Endothelial cell of umbilical vein (primary cell): Measurements from ENCODE around the gene GBE1. TPM values are rescaled to one million over a fixed set of nuclear protein-coding genes. Genes with fewer than 3 reads are reported as not detected.

Experiments
- BruUV-seq: library from RNA; stranded (reverse); fragments of 400-500 nt; replicated peaks from 2 replicates; lab custom pipeline; 2021; lab: Mats Ljungman, UMichigan
- CTCF ChIA-PET: fragments of 300-600, 350-600 bp; sonication (Branson Sonifier 250); formaldehyde crosslinking; loops from one replicate; lab custom pipeline; 2021; ENCODE audit warnings: antibody characterized with exemption, inconsistent platforms; lab: Charles Lee
- POLR2A ChIA-PET: fragments of 300-600, 350-600 bp; sonication (Branson Sonifier 250); formaldehyde crosslinking; loops from one replicate; lab custom pipeline; 2021; ENCODE audit warnings: antibody characterized with exemption, inconsistent platforms; lab: Charles Lee
- DNase-seq: peaks from one replicate; pipeline ENCODE4 v3.0.0-alpha.2; 2011; ENCODE audit warnings: low read depth, low spot score
- FAIRE-seq: peaks from 2 replicates; lab custom pipeline; 2011; peaks lifted over from hg19 to GRCh38; lab: Jason Lieb, UNC
- H2AFZ ChIP-seq: 2 replicates; pipeline ENCODE4 v1.6.0; 2012; ENCODE audit warnings: low read depth, low read length, control low read depth, inconsistent platforms
- H3K27ac ChIP-seq: 2 replicates; pipeline ENCODE4 v1.5.1; 2011; ENCODE audit warnings: low read depth, mild to moderate bottlenecking, control low read depth, low read length, moderate library complexity; ENCODE audit not compliant: insufficient read depth
- H3K27me3 ChIP-seq, 2 experiments: 2 replicates each; pipeline versions ENCODE4 v1.6.0 to v1.6.1; 2011; ENCODE audit warnings: low read length in 2 of 2, mixed read lengths in 1 of 2; ENCODE audit not compliant: control insufficient read depth in 2 of 2, insufficient read depth in 2 of 2
- H3K36me3 ChIP-seq, 2 experiments: 2 replicates in 1 of 2; 3 replicates in 1 of 2; pipeline ENCODE4 v1.5.1; 2011; ENCODE audit warnings: low read length in 2 of 2, mild to moderate bottlenecking in 1 of 2, moderate library complexity in 1 of 2; ENCODE audit not compliant: control insufficient read depth in 2 of 2, insufficient read depth in 2 of 2; ENCODE audit errors: extremely low read depth in 1 of 2
- H3K4me1 ChIP-seq: 3 replicates; pipeline ENCODE4 v1.5.1; 2011; ENCODE audit warnings: mild to moderate bottlenecking, low read length; ENCODE audit not compliant: control insufficient read depth, insufficient read depth; ENCODE audit errors: extremely low read depth
- H3K4me2 ChIP-seq: 2 replicates; pipeline ENCODE4 v1.6.1; 2011; ENCODE audit warnings: low read length, control low read depth, mixed read lengths; ENCODE audit not compliant: insufficient read depth
- H3K4me3 ChIP-seq, 3 experiments: fragments of 200-600 bp in 1 of 3; sonication (generic), shearing (Covaris generic) in 1 of 3; replicated peaks in 1 of 3; 2 replicates each; pipeline ENCODE4 v1.5.1; 2011 to 2016; ENCODE audit warnings: control low read depth in 3 of 3, low read length in 3 of 3, mild to moderate bottlenecking in 2 of 3, inconsistent platforms in 1 of 3, low read depth in 1 of 3, moderate library complexity in 1 of 3; ENCODE audit not compliant: insufficient read depth in 1 of 3
- H3K79me2 ChIP-seq: 2 replicates; pipeline ENCODE4 v1.6.0; 2012; ENCODE audit warnings: low read length, inconsistent platforms; ENCODE audit not compliant: control insufficient read depth, insufficient read depth
- H3K9ac ChIP-seq: replicated peaks from 2 replicates; pipeline ENCODE3; 2011; ENCODE audit warnings: low read length, control low read depth; ENCODE audit not compliant: insufficient read depth; ENCODE audit errors: extremely low read depth
- H3K9me1 ChIP-seq: replicated peaks from 3 replicates; pipeline ENCODE4 v1.6.0; 2011; ENCODE audit warnings: mild to moderate bottlenecking, low read length; ENCODE audit not compliant: control insufficient read depth, insufficient read depth; ENCODE audit errors: extremely low read depth
- H3K9me3 ChIP-seq: replicated peaks from 2 replicates; pipeline ENCODE4 v1.5.1; 2012; ENCODE audit warnings: low read length, inconsistent platforms; ENCODE audit not compliant: control insufficient read depth, insufficient read depth
- H4K20me1 ChIP-seq: replicated peaks from 2 replicates; pipeline ENCODE3; 2011; ENCODE audit warnings: mild to moderate bottlenecking, low read length; ENCODE audit not compliant: control insufficient read depth, insufficient read depth; ENCODE audit errors: extremely low read depth
- CTCF ChIP-seq, 2 donors: IDR thresholded peaks; 1 replicate in 1 of 2; 2 replicates in 1 of 2; pipeline ENCODE4 v1.5.1; 2011; ENCODE audit warnings: low read length in 2 of 2, mild to moderate bottlenecking in 2 of 2, moderate library complexity in 2 of 2, control low read depth in 1 of 2, inconsistent platforms in 1 of 2, low read depth in 1 of 2; ENCODE audit not compliant: insufficient read depth in 1 of 2; ENCODE audit errors: extremely low read depth in 1 of 2
- EZH2 ChIP-seq: IDR thresholded peaks from 2 replicates; pipeline ENCODE4 v1.6.1; 2012; ENCODE audit warnings: borderline replicate concordance, low read depth, mild to moderate bottlenecking, moderate library complexity, low read length, inconsistent platforms; ENCODE audit not compliant: severe bottlenecking
- FOS ChIP-seq: IDR thresholded peaks from 2 replicates; pipeline ENCODE4 v1.6.1; 2011; ENCODE audit warnings: mild to moderate bottlenecking, low read length, moderate library complexity, borderline replicate concordance; ENCODE audit not compliant: insufficient read depth
- GATA2 ChIP-seq: IDR thresholded peaks from 2 replicates; pipeline ENCODE4 v1.7.0; 2011; ENCODE audit warnings: low read depth, mild to moderate bottlenecking, moderate library complexity, mixed read lengths, low read length; ENCODE audit not compliant: insufficient read length, insufficient read depth
- JUN ChIP-seq: IDR thresholded peaks from 2 replicates; pipeline ENCODE4 v1.6.1; 2011; ENCODE audit warnings: borderline replicate concordance, low read depth; ENCODE audit not compliant: insufficient read length, insufficient read depth
- MAX ChIP-seq: IDR thresholded peaks from 2 replicates; pipeline ENCODE4 v1.6.1; 2011; ENCODE audit not compliant: insufficient read depth, insufficient read length
- MYC ChIP-seq: IDR thresholded peaks from one replicate; pipeline ENCODE4 v1.6.1; 2011; ENCODE audit warnings: mild to moderate bottlenecking, low read depth, low read length
- POLR2A ChIP-seq: IDR thresholded peaks from 2 replicates; pipeline ENCODE4 v1.6.1; 2012; ENCODE audit warnings: low read depth, mild to moderate bottlenecking, control low read depth, low read length
- POLR2AphosphoS5 ChIP-seq: IDR thresholded peaks from 2 replicates; pipeline ENCODE4 v1.6.1; 2012; ENCODE audit warnings: low read depth, mild to moderate bottlenecking, control low read depth, low read length, moderate library complexity; ENCODE audit not compliant: insufficient read depth
- dilution Hi-C: fragments of 300-500 bp; cut with MboI; formaldehyde crosslinking; loops from one replicate; pipeline ENCODE4 v1.15.0; 2019; ENCODE audit warnings: low sequenced_read_pairs; ENCODE audit not compliant: extremely low pct_ligation_motif_present
- intact Hi-C: fragments of 100-400 bp; cut with micrococcal nuclease; formaldehyde crosslinking; loops from one replicate; pipeline ENCODE4 v1.10.0; 2022
- polyA plus RNA-seq, 4 experiments: library from polyadenylated mRNA; depleted of rRNA in 3 of 4; stranded (reverse) in 3 of 4; unstranded in 1 of 4; fragments of >200 nt; gene quantifications; 2 replicates each; pipeline versions ENCODE4 v1.2.1 to v1.2.3, GENCODE V29; 2011 to 2012; ENCODE audit warnings: missing spikeins in 1 of 4
- total RNA-seq: library from RNA; stranded (reverse); gene quantifications from 2 replicates; pipeline ENCODE4 v1.2.3, GENCODE V29; 2021

GBE1 gene
- total and polyA plus RNA-seq, 2 donors (not counting 3 experiments of a cell fraction or from before 2014, with no cell fraction given) = 35.9 to 110 TPM

GRCh38 chr3:81743096-81744025 lies 18.1 kb downstream of the GBE1 start:
- TF ChIP-seq GATA2 (peak; percentile 28), FOS (peak; percentile 72), MYC (no peak), POLR2AphosphoS5 (peak; percentile 68), CTCF (IDR thresholded peaks at IDR 0.05; ENCODE audit: extremely low read depth in 1 of 2, insufficient read depth in 1 of 2, low read depth in 1 of 2, low read length in 2 of 2) (no peak), MAX (no peak), JUN (peak; percentile 83), EZH2 (no peak), POLR2A (peak; percentile 50)
- H3K9me3 ChIP-seq = no peaks in the 10 kb centered on the region
- no peaks in the 10 kb centered on the region for H4K20me1 ChIP-seq
- dilution Hi-C loops = no loop called here
- peak overlapping the region in 1 of 3 experiments; percentile 12 for H3K4me3 ChIP-seq
- BruUV-seq = no TSS peak
- H2AFZ ChIP-seq = no peak overlapping the region
- peak overlapping the region; percentile 98 for H3K27ac ChIP-seq
- H3K36me3 ChIP-seq = no peaks in the 10 kb centered on the region
- peaks cover 52% of the 10 kb centered on the region for H3K79me2 ChIP-seq
- H3K4me2 ChIP-seq = peak overlapping the region; percentile 64
- CTCF ChIA-PET = interaction anchor here (0.7 to 3.5 kb wide), 5 partner anchors 10 to 21 kb away, joined by 3 to 15 read pairs (median 6); partner anchors contain the start of gene GBE1
- intact Hi-C loops = loop anchor here (1.0 to 5.0 kb wide), 5 partner anchors 16 to 1011 kb away; partner anchors contain the start of gene GBE1
- H3K27me3 ChIP-seq = no peaks in the 10 kb centered on the region
- FAIRE-seq (peak; percentile 86), DNase-seq (peak; percentile 97)
- H3K9ac ChIP-seq = peak overlapping the region; percentile 86
- POLR2A ChIA-PET = interaction anchor here (0.7 to 2.1 kb wide), 3 partner anchors 14 to 20 kb away, joined by 3 to 10 read pairs (median 3); no protein-coding TSS in a partner anchor
- H3K9me1 ChIP-seq = no peaks in the 10 kb centered on the region
- peaks cover 46% of the 10 kb centered on the region for H3K4me1 ChIP-seq
